HepG2 (cell line): ENCODE data around the gene LRRC8D. TPM values are rescaled to one million over a fixed set of nuclear protein-coding genes. Genes with fewer than 3 reads are reported as not detected.

Experiments
- AHDC1 ChIP-seq: sonication (generic); formaldehyde crosslinking; IDR thresholded peaks from 2 replicates; pipeline ENCODE4 v1.5.1; 2020; ENCODE audit warnings: mild to moderate bottlenecking, missing genetic modification reagents, borderline replicate concordance
- ASH2L ChIP-seq: fragments of 300-600, 200-600 bp; sonication (generic); IDR thresholded peaks from 2 replicates; pipeline ENCODE4 v1.7.0; 2017; ENCODE audit warnings: low read depth, mild to moderate bottlenecking, moderate library complexity, mixed read lengths, low read length; ENCODE audit not compliant: insufficient read length
- BRCA1 ChIP-seq: sonication (generic); formaldehyde crosslinking; IDR thresholded peaks from 2 replicates; pipeline ENCODE4 v1.4.0; 2020; ENCODE audit warnings: missing genetic modification reagents
- CEBPB ChIP-seq: IDR thresholded peaks from 2 replicates; pipeline ENCODE4 v1.6.1; 2011; ENCODE audit warnings: low read depth, low read length, improper control_type of control experiment, borderline replicate concordance
- ETV5 ChIP-seq: IDR thresholded peaks from 2 replicates; pipeline ENCODE4 v1.6.1; 2018; ENCODE audit warnings: missing biosample characterization, missing genetic modification reagents, inconsistent platforms, borderline replicate concordance
- HDAC1 ChIP-seq: sonication (generic); formaldehyde crosslinking; IDR thresholded peaks from 2 replicates; pipeline ENCODE4 v1.5.1; 2020; ENCODE audit warnings: mild to moderate bottlenecking, missing genetic modification reagents
- HMG20B ChIP-seq: conservative IDR thresholded peaks from 2 replicates; pipeline ENCODE4 v1.6.1; 2016; ENCODE audit warnings: missing genetic modification reagents, missing compliant biosample characterization
- KAT8 ChIP-seq: IDR thresholded peaks from 2 replicates; pipeline ENCODE4 v1.6.1; 2016; ENCODE audit warnings: missing genetic modification reagents, missing compliant biosample characterization
- RCOR2 ChIP-seq: IDR thresholded peaks from 2 replicates; pipeline ENCODE4 v1.6.1; 2016; ENCODE audit warnings: missing biosample characterization, missing genetic modification reagents
- TFAP4 ChIP-seq: sonication (generic); IDR thresholded peaks from 2 replicates; pipeline ENCODE4 v1.6.1; 2016; ENCODE audit warnings: low read depth, borderline replicate concordance
- ZIK1 ChIP-seq: sonication (generic); formaldehyde crosslinking; IDR thresholded peaks from 2 replicates; pipeline ENCODE4 v1.5.0; 2020; ENCODE audit warnings: mild to moderate bottlenecking, low read depth, missing genetic modification reagents, borderline replicate concordance
- ZMAT3 ChIP-seq: sonication (generic); formaldehyde crosslinking; conservative IDR thresholded peaks from 2 replicates; pipeline ENCODE4 v1.7.0; 2021; ENCODE audit warnings: missing genetic modification reagents
- ZNF124 ChIP-seq: sonication (generic); formaldehyde crosslinking; IDR thresholded peaks from 2 replicates; pipeline ENCODE4 v1.4.0; 2020; ENCODE audit warnings: missing genetic modification reagents
- ZNF136 ChIP-seq: sonication (generic); formaldehyde crosslinking; IDR thresholded peaks from 2 replicates; pipeline ENCODE4 v1.8.1; 2022; ENCODE audit warnings: low read depth, mild to moderate bottlenecking, moderate library complexity, missing genetic modification reagents
- ZSCAN20 ChIP-seq: sonication (generic); formaldehyde crosslinking; IDR thresholded peaks from 2 replicates; pipeline ENCODE4 v1.4.0; 2020; ENCODE audit warnings: missing genetic modification reagents, mild to moderate bottlenecking, borderline replicate concordance
- polyA plus RNA-seq, 8 experiments: library from polyadenylated mRNA; depleted of rRNA in 3 of 8; stranded (reverse) in 7 of 8; unstranded in 1 of 8; fragments of >200 nt; fragmentation: Illumina TruSeq in 4 of 8; extraction: Trizol in 4 of 8; gene quantifications; 2 replicates each; pipeline versions ENCODE4 v1.2.1 to v1.2.3, GENCODE V29; 2011 to 2016; ENCODE audit warnings: low read depth in 4 of 8, missing spikeins in 1 of 8, mixed read lengths in 1 of 8; ENCODE audit not compliant: insufficient read depth in 1 of 8
- total RNA-seq, 5 experiments: library from RNA; depleted of rRNA; stranded (reverse); fragments of >200 nt; fragmentation: Illumina TruSeq; extraction: Trizol; gene quantifications; 2 replicates each; pipeline ENCODE4 v1.2.3, GENCODE V29; 2016; ENCODE audit warnings: low read depth in 1 of 5
- TF ChIP-seq, protein P1 (sequence below): sonication (generic); formaldehyde crosslinking; IDR thresholded peaks from 2 replicates; pipeline ENCODE4 v1.4.0; 2020; ENCODE audit warnings: mild to moderate bottlenecking, missing genetic modification reagents, borderline replicate concordance
- TF ChIP-seq, protein P2 (sequence below): sonication (generic); formaldehyde crosslinking; IDR thresholded peaks from 2 replicates; pipeline ENCODE4 v1.4.0; 2020; ENCODE audit warnings: mild to moderate bottlenecking, low read depth, missing genetic modification reagents

Gene LRRC8D
- total and polyA plus RNA-seq, 2 of the 13 experiments (the other 11 are each of a cell fraction or from before 2014, with no cell fraction given) = 29.9 to 45.5 TPM

- TF ChIP-seq TFAP4 (peak; percentile 92; the same call in 1 of the 2 replicates), ETV5 (CRISPR knock-in tag) (no peak), BRCA1 (CRISPR knock-in tag) (no peak), ZIK1 (no peak), ZMAT3 (CRISPR knock-in tag) (no peak), ZNF124 (CRISPR knock-in tag) (no peak), CEBPB (peak; percentile 15; the same call in 1 of the 2 replicates), HMG20B (CRISPR knock-in tag) (no peak), AHDC1 (CRISPR knock-in tag) (no peak), KAT8 (CRISPR knock-in tag) (no peak), RCOR2 (CRISPR knock-in tag) (0 out of 2 replicates have a peak, but pooled peaks have one; percentile 15), ZNF136 (0 out of 2 replicates have a peak, but pooled peaks have one; percentile 33), ASH2L (no peak), ZSCAN20 (CRISPR knock-in tag) (peak; percentile 93; the same call in 1 of the 2 replicates), HDAC1 (0 out of 2 replicates have a peak, but pooled peaks have one; percentile 25)
- TF ChIP-seq, protein P1, sequence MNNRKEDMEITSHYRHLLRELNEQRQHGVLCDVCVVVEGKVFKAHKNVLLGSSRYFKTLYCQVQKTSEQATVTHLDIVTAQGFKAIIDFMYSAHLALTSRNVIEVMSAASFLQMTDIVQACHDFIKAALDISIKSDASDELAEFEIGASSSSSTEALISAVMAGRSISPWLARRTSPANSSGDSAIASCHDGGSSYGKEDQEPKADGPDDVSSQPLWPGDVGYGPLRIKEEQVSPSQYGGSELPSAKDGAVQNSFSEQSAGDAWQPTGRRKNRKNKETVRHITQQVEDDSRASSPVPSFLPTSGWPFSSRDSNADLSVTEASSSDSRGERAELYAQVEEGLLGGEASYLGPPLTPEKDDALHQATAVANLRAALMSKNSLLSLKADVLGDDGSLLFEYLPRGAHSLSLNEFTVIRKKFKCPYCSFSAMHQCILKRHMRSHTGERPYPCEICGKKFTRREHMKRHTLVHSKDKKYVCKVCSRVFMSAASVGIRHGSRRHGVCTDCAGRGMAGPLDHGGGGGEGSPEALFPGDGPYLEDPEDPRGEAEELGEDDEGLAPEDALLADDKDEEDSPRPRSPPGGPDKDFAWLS (CRISPR knock-in tag) = peak; percentile 87; the same call in 1 of the 2 replicates
- TF ChIP-seq, protein P2, sequence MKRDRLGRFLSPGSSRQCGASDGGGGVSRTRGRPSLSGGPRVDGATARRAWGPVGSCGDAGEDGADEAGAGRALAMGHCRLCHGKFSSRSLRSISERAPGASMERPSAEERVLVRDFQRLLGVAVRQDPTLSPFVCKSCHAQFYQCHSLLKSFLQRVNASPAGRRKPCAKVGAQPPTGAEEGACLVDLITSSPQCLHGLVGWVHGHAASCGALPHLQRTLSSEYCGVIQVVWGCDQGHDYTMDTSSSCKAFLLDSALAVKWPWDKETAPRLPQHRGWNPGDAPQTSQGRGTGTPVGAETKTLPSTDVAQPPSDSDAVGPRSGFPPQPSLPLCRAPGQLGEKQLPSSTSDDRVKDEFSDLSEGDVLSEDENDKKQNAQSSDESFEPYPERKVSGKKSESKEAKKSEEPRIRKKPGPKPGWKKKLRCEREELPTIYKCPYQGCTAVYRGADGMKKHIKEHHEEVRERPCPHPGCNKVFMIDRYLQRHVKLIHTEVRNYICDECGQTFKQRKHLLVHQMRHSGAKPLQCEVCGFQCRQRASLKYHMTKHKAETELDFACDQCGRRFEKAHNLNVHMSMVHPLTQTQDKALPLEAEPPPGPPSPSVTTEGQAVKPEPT (CRISPR knock-in tag) = no peak
These were observed 10.8 kb downstream of the LRRC8D start (continued) for GRCh38 chr1:89831462-89832120.
